ENCODE measurements around the gene SERINC5. TPM values are rescaled to one million over a fixed set of nuclear protein-coding genes. Genes with fewer than 3 reads are reported as not detected.

Gene SERINC5
- total RNA-seq, 1 experiment from 2014 or later = 52.3 TPM

DNA sequence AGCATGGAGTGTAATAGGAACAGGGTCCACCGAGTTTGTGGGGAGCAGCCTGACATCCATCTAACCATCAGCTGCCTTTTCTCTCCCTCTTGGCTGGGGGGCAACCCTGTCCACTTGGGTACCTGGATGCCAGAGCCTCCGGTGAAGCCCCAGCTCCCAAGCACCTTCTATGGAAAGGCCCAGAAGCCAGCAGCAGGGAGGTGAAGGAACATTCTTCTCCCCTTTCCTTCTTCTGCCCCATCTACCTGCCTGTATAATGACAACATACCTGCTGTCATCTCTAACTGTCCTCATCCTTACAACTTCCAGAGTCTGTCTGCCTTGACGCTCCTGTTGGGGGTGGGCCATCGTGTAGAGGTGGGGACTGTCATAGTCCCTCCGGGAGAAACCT lies 187.6 kb downstream of the SERINC5 start:
- H4K91ac ChIP-seq (ENCODE audit: insufficient read length, low read depth, low read length) = no peak overlapping the region
- Mint-ChIP-seq H3K36me3 (ENCODE audit: insufficient read depth in 1 of 3, low read depth in 3 of 3) (peaks cover 0 to 4% (median 2%) of the 10 kb centered on the region in 3 experiments; a peak in 1 of 7 replicates), H3K9me3 (no peaks in the 10 kb centered on the region), H3K27me3 (ENCODE audit: low read depth) (no peaks in the 10 kb centered on the region), H3K4me3 (no peak overlapping the region), H3K27ac (no peak overlapping the region), H3K4me1 (peaks cover 15 to 17% of the 10 kb centered on the region in 2 experiments)
- H3K9me3 ChIP-seq (ENCODE audit: control insufficient read depth, low read depth, low read length) = no peaks in the 10 kb centered on the region
- WGBS (ENCODE audit: extremely low coverage, insufficient read length, low lambda C conversion rate) = no CpG with 5 or more reads among the region's 5 CpGs
- H3K27ac ChIP-seq (ENCODE audit: insufficient read length, low read depth, low read length) = no peak overlapping the region
- H2AFZ ChIP-seq (ENCODE audit: low read length) = no peak overlapping the region
- H3K4me2 ChIP-seq (ENCODE audit: insufficient read depth, insufficient read length, low read length) = no peak overlapping the region
- no peak overlapping the region for H2BK5ac ChIP-seq (ENCODE audit: insufficient read length, low read length)
- no peak overlapping the region; the same call in 1 of the 2 replicates for H3K14ac ChIP-seq (ENCODE audit: insufficient read depth, low read length)
- H3T11ph ChIP-seq (ENCODE audit: low read length) = no peak overlapping the region
- H3K23me2 ChIP-seq (ENCODE audit: insufficient read length, low read depth, low read length, poor library complexity, severe bottlenecking) = no peaks in the 10 kb centered on the region
- no peaks in the 10 kb centered on the region for H4K20me1 ChIP-seq (ENCODE audit: control insufficient read depth, insufficient read depth, insufficient read length)
- H2BK120ac ChIP-seq (ENCODE audit: low read depth, low read length, poor library complexity, severe bottlenecking) = no peak overlapping the region
- no peak overlapping the region for H4K5ac ChIP-seq (ENCODE audit: insufficient read length, low read depth, low read length)
- H2BK20ac ChIP-seq (ENCODE audit: low read depth, low read length, poor library complexity, severe bottlenecking) = no peak overlapping the region
- no peak overlapping the region for H2BK12ac ChIP-seq (ENCODE audit: insufficient read length, low read depth, low read length)
- no peak overlapping the region for H2BK15ac ChIP-seq (ENCODE audit: low read depth, low read length)
- no peaks in the 10 kb centered on the region for H3K79me1 ChIP-seq (ENCODE audit: insufficient read depth, low read depth, low read length, poor library complexity, severe bottlenecking)
- no peaks in the 10 kb centered on the region for H3K4me1 ChIP-seq (ENCODE audit: insufficient read depth, low read length)
- H3K27me3 ChIP-seq (ENCODE audit: insufficient read depth, low read length) = no peaks in the 10 kb centered on the region
- TF ChIP-seq, protein P1, sequence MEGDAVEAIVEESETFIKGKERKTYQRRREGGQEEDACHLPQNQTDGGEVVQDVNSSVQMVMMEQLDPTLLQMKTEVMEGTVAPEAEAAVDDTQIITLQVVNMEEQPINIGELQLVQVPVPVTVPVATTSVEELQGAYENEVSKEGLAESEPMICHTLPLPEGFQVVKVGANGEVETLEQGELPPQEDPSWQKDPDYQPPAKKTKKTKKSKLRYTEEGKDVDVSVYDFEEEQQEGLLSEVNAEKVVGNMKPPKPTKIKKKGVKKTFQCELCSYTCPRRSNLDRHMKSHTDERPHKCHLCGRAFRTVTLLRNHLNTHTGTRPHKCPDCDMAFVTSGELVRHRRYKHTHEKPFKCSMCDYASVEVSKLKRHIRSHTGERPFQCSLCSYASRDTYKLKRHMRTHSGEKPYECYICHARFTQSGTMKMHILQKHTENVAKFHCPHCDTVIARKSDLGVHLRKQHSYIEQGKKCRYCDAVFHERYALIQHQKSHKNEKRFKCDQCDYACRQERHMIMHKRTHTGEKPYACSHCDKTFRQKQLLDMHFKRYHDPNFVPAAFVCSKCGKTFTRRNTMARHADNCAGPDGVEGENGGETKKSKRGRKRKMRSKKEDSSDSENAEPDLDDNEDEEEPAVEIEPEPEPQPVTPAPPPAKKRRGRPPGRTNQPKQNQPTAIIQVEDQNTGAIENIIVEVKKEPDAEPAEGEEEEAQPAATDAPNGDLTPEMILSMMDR (conservative IDR thresholded peaks at IDR 0.05) = no peak
- DNase-seq = no peak
- no peak overlapping the region for H3K4ac ChIP-seq (ENCODE audit: low read depth, low read length)
- no peak overlapping the region for H4K8ac ChIP-seq (replicated peaks; ENCODE audit: insufficient read length, low read depth, low read length)
- no peak overlapping the region for H3K56ac ChIP-seq (ENCODE audit: insufficient read length, low read depth, low read length)
- H3K79me2 ChIP-seq (ENCODE audit: insufficient read depth, low read length) = no peaks in the 10 kb centered on the region
- H3K9ac ChIP-seq (ENCODE audit: extremely low read depth, insufficient read length, low read length) = no peak overlapping the region
- H2AK5ac ChIP-seq (ENCODE audit: insufficient read length, low read length) = no peak overlapping the region
- H3K23ac ChIP-seq (ENCODE audit: insufficient read length, low read depth, low read length) = no peak overlapping the region
- H3K18ac ChIP-seq (ENCODE audit: insufficient read length, low read depth, low read length) = no peak overlapping the region

Measured in H9 (cell line).